GM18858 (cell line): Measurements from ENCODE around the gene ANKLE2.
"Not testable (repeated sequence)": the region's sequence is repeated elsewhere in the genome, so short reads cannot be mapped to it uniquely, and the experiment has no call there.

Experiments
- ATAC-seq: cut with Tn5 transposase; IDR thresholded peaks from one replicate; pipeline ENCODE4 v1.9.1; 2021; ENCODE audit not compliant: unreplicated experiment

ANKLE2 gene

DNA sequence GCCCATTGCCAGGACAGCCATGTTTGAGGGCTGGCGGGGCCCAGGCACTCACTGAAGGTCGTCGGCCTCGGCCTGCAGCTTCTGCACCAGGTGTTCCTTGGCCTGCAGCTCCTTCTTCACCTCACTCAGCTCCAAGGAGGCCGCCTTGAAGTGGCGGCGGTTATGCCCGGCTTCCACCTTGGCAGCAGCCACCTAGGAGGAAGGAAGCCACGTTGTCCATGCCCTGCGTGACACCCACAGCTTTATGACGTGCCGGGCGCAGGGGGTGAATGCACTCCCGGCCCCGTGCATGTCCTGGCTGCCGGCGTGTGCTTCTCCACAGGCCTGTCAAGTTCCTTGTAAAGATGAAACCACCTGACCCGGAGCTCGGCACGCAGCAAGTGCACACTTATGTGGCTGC is 16.0 kb upstream of the ANKLE2 start:
- ATAC-seq = no peak

DNA sequence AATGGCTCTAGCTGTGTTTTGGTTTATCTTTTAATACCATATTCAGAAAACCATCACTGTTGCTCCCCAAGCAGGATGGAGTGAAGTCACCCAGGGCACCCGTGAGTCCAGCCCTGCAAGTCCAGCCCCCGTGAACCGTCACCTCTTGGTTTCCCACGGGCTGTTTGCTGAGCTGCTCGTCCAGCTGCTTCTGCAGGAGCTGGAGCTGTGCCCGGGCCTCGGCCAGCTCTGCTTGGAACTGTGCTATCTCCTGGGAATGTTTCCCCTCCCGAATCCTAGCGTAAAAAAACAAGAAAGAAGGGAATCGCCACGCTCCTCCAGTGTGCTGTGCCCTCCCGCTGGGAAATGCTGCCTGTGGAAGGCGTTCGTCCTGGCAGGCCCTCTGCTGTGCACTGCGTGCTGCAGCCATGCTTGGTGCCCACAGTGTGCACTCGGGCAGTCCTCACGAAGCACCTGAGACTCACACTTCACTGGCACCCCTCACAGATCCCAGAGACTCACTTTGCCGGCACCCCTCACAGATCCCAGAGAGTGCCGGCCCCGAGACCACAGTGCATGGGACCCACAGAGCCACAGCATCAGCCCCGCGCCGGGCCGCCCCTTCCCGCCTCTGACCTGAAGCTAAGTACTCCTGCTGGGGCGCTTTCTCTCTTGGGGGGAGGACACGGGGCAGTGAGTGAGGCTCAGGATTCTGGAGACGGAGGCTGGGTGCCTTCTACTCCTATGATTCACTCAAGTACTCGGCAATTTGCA is 15.4 kb upstream of the ANKLE2 start:
- no peak for ATAC-seq

- ATAC-seq = not testable (repeated sequence)
Measured at GRCh38 chr12:132776230-132776625, 14.6 kb upstream of the ANKLE2 start.

DNA sequence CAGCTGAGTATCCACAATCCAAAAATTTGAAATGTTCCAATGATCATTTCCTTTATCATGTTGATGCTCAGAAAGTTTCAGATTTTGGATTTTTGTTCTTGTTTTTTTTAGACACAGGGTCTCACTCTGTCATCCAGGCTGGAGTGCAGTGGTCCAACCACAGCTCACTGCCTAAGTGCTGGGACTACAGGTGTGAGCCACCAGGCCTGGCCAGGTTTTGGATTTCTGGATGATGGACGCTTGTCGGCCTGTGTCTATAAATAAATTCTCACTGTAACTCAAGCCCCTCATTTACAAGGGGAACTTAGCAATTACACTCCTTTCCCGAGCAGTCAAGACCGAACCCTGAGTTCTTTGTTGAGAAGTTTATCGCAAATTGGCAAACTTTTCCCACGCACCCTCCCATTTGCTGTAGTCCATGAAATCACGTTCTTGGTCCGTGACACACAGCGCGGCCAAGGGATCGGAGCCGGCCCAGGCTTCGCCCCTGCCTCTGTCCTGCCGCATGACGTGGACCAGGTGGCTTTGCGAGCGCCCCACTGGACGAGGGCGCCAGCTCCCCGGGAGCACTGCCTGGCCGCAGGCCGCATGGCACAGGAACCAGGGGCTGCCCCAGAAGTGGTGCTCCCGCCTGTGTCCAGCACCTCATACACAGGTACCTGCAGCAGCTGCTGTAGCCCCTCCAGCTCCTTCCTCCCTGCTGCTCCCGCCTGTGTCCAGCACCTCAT is 14.0 kb upstream of the ANKLE2 start:
- ATAC-seq = no peak

DNA sequence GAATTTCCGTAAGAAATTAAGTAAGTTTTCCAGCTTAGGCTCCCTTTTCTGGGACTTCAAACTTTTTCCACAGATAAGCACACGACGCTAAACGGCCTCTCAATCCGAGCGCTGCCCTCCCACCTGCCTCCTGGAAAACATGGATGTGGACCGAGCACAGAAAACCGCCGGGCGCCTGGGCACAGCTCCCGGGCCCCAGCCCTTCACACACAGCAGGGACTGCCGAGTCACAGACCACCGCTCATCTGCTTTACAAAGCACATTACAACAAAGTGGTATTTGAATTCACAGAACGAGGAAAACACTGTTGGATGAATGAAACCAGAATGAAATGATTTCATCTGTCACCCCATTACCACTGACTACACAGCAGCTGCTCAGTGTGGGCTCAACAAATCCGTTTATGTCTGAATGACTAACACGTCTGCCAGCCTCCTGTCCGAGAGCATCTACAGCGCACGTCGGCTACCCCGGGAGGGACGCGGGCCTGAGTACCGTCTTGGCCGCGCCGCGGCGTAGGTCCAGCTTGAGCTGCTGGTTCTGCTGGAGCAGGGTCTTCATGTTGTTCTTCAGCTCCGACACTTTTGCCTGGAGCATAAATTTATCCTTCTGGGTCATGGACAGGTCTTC is 13.1 kb upstream of the ANKLE2 start:
- ATAC-seq = no peak

DNA sequence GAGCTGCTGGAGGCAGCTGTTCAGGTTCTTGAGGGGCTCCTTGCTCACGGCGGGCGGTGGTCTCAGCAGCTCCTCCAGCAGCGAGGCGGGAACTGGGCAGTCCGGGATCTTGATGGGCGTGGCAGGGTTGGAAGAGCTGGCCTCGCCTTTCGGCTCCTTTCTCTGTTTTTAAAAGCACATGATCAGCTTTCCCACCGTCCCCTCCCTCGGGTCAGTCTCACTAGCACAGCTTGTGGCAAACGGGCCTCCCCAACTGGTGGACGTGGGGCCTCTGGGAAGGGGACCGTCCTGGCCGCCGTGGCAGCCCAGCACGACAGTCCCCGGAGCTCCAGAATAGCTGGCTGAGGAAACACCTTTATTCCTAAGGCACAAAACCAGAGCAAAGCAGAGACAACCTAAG is 12.5 kb upstream of the ANKLE2 start:
- no peak for ATAC-seq

DNA sequence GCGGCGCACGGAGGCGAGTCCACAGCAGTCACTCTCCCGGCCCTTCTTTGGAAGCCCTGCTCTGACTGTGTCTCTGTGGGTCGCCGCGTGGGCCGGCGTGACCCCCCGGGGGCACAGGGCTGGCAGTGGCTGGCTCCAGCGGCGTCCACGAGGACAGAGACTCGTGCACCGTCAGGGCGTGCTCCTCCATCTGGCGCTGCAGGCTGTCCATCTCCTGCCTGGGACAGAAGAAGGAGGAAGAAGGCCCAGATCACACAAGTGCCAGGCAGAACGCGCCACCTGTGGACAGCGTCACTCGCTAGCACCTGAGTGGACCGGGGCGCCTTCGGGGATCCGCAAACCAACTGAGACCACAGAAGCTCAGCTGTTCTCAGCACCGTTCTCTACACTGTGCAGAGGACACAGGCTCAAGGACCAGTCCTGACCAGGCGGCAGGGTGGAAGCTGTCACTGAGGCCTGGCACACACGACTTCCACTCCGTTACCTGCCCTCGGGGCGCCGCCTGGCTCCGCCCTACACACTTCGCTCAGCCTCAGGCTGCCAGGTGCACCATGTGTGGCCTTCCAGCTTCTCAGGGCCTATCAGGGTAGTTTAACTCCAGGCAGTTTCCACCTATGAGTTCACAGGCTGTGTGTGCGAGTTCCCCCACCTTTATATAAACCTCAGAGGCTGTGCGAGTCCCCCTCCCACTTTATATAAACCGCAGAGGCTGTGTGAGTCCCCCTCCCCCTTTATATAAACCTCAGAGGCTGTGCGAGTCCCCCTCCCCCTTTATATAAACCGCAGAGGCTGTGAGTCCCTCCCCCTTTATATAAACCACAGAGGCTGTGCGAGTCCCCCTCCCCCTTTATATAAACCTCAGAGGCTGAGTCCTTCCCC is 11.7 kb upstream of the ANKLE2 start:
- ATAC-seq = no peak

- ATAC-seq = no peak
Measured at GRCh38 chr12:132772606-132773005, 11.0 kb upstream of the ANKLE2 start.

DNA sequence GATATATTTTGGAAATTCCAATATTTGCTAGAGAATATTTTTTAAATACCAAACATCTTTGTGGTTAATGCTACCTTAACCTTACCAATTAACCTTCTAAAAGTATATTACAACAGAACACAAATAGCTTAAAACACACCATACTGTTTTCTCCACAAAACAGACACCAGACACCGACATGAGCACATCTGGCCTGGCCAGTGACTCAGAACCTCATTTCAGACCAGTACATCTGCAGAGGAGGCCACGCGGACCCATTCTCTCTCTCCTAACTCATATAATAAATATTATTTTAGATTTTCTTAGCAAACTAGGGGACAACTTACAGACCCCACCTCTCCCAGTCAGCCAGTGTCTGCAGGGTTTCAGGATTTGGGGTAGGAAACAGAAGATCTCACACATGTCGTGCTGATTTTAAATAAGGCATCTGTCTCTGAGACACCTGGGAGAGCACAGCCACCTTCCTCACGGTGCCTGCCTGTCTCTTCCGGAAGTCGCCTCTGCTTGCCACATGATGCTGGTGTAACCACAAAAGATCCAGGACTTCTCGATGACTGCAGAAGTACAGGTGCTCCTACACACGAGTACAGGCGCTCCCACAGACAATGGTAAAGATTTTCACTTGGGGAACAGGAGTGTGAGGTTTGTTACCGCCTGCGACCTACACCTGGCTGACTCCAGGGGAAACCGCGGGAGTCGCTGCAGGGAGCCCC is 9.7 kb upstream of the ANKLE2 start:
- ATAC-seq = no peak

GRCh38 chr12:132766380-132767085 is 4.9 kb upstream of the ANKLE2 start:
- ATAC-seq = no peak

DNA sequence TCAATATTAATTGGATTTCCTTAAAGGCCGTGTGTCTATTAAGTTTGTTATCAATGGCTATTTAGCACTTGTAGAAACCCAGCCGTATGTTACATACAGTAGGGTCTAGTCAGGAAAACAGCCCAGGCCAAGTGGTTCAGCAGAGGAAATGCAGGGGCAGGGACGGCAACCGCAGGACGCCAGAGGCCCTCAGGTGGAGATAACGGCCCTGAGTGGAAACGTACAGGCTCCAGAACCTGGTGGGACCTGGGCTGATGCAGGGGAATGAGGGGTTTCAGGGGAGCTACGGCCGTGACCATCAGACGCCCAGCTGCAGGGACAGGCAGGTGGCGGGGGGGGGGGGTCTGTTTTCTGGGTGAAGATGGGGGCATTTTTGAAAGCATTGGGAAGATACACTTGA is 3.7 kb upstream of the ANKLE2 start:
- no peak for ATAC-seq

- ATAC-seq = no peak
Measured at GRCh38 chr12:132764231-132764630, 2.6 kb upstream of the ANKLE2 start.

- ATAC-seq = peak; percentile 60
Measured at GRCh38 chr12:132761921-132762583, 420 bp upstream of the ANKLE2 start.

- no peak for ATAC-seq
Measured at GRCh38 chr12:132759359-132759758, 2.3 kb downstream of the ANKLE2 start.

GRCh38 chr12:132758825-132759224 is 2.8 kb downstream of the ANKLE2 start:
- ATAC-seq = not testable (repeated sequence)

DNA sequence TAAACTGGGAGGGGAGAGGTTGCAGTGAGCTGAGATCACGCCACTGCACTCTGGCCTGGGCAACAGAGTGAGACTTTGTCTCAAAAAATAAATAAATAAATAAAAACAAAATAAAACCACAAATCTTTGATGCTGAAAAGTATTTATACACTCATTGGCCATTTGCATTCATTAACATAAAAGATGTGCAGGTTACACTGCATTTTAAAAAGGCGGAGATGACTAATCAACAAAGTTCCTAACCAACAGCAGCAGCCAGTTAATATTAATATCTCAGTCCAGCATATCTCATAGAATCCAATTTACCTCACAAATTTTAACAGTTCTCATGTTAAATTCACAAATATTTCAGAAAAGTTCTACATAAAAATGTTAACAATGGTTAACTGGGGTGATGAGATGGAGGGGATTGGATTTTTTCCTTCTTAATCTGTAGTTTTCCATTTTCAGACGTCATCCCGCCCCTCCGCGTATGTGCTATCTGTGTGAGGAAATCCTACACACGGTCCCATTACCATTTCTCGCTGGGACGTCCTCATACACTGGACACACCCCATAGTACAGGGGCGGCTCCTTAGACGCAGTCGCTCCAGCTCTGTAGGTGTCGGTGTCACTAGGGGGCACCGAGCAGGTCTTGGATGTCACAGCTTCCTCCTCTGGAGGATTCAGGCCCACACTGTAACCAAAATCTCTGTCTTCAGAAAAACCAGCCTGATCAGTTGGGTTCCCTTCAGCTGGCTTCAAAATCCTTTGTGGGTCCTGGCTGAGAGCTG is 7.3 kb downstream of the ANKLE2 start:
- ATAC-seq = no peak

DNA sequence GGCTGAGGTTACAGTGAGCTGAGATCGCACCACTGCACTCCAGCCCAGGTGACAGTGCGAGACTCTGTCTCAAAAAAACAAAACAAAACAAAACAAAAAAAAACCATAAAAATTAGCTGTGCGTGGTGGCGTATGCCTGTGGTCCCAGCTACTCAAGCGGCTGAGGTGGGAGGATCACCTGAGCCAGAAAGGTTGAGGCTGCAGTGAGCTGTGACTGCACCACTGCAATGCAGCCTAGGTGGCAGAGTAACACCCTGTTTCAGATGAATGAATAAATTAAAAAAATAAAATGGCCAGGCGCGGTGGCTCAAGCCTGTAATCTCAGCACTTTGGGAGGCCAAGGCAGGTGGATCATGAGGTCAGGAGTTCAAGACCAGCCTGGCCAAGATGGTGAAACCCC is 8.0 kb downstream of the ANKLE2 start:
- not testable (repeated sequence) for ATAC-seq

GRCh38 chr12:132748319-132748718 is 13.3 kb downstream of the ANKLE2 start:
- no peak for ATAC-seq

DNA sequence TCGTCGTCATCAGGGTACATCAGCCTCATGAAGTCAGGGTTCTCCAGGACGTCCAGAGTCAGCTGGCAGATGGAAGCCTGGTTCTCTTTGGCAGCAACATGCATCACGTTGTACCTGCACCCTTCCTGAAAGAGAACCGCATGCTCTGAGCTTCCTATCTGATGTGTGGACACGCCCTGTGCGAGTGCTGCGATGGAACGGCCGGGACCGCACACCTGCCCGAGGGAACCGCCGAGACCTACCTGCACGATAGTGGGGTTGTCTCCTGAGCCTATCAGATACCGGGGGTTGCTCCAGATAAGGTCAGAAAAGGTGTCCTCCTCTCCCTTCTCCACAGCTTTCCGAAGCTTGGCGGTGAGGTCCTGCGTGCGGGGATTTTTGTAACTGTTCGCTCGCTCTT is 13.7 kb downstream of the ANKLE2 start:
- ATAC-seq = no peak
